Fibroblast of lung (primary cell): ENCODE results near the gene UTS2R. TPM values are rescaled to one million over a fixed set of nuclear protein-coding genes. Genes with fewer than 3 reads are reported as not detected.

Experiments used
- DNase-seq, 2 donors: peaks; one replicate each; pipeline versions ENCODE4 v3.0.0 to v3.0.0-alpha.2; 2010; ENCODE audit warnings: low read depth in 2 of 2
- H2AFZ ChIP-seq: 2 replicates; pipeline ENCODE4 v1.5.1; 2012; ENCODE audit warnings: low read length, control low read depth, inconsistent platforms
- H3K27ac ChIP-seq: 2 replicates; pipeline ENCODE4 v1.5.1; 2011; ENCODE audit warnings: low read length, control low read depth; ENCODE audit not compliant: insufficient read depth
- H3K27me3 ChIP-seq: 2 replicates; pipeline ENCODE4 v1.5.1; 2011; ENCODE audit warnings: mild to moderate bottlenecking, low read length; ENCODE audit not compliant: control insufficient read depth, insufficient read depth
- H3K36me3 ChIP-seq: 2 replicates; pipeline ENCODE4 v1.5.1; 2011; ENCODE audit warnings: low read length; ENCODE audit not compliant: control insufficient read depth, insufficient read depth
- H3K4me1 ChIP-seq: 2 replicates; pipeline ENCODE4 v1.5.1; 2011; ENCODE audit warnings: low read length; ENCODE audit not compliant: control insufficient read depth, insufficient read depth; ENCODE audit errors: extremely low read depth
- H3K4me2 ChIP-seq: 2 replicates; pipeline ENCODE4 v1.5.1; 2011; ENCODE audit warnings: low read length, control low read depth; ENCODE audit not compliant: insufficient read depth; ENCODE audit errors: extremely low read depth
- H3K4me3 ChIP-seq, 4 experiments: fragments of 200-600 bp in 1 of 4; sonication (generic) in 1 of 4; replicated peaks in 1 of 4; 2 replicates each; pipeline ENCODE4 v1.5.1; 2011 to 2016; ENCODE audit warnings: low read length in 4 of 4, low read depth in 3 of 4, mild to moderate bottlenecking in 3 of 4, control low read depth in 2 of 4, inconsistent platforms in 1 of 4, mixed read lengths in 1 of 4; ENCODE audit not compliant: insufficient read depth in 1 of 4; ENCODE audit errors: control extremely low read depth in 1 of 4
- H3K79me2 ChIP-seq: 2 replicates; pipeline ENCODE4 v1.5.1; 2012; ENCODE audit warnings: mild to moderate bottlenecking, low read length, inconsistent platforms; ENCODE audit not compliant: control insufficient read depth, insufficient read depth
- H3K9ac ChIP-seq: 2 replicates; pipeline ENCODE4 v1.5.1; 2011; ENCODE audit warnings: mild to moderate bottlenecking, low read length, control low read depth; ENCODE audit not compliant: insufficient read depth
- H3K9me3 ChIP-seq: 2 replicates; pipeline ENCODE4 v1.5.1; 2012; ENCODE audit warnings: low read depth, low read length; ENCODE audit not compliant: control insufficient read depth, insufficient read depth
- H4K20me1 ChIP-seq: 2 replicates; pipeline ENCODE4 v1.5.1; 2011; ENCODE audit warnings: low read length; ENCODE audit not compliant: control insufficient read depth, insufficient read depth; ENCODE audit errors: extremely low read depth
- EZH2 ChIP-seq: IDR thresholded peaks from 2 replicates; pipeline ENCODE4 v1.5.1; 2012; ENCODE audit warnings: low read length, control low read depth, mild to moderate bottlenecking; ENCODE audit errors: missing control alignments
- polyA plus RNA-seq, 2 donors: library from polyadenylated mRNA; depleted of rRNA in 1 of 2; stranded (reverse) in 1 of 2; unstranded in 1 of 2; fragments of >200 nt; gene quantifications; 2 replicates each; pipeline ENCODE4 v1.2.1, GENCODE V29; 2011 to 2012; ENCODE audit warnings: missing spikeins in 1 of 2
- total RNA-seq: library from RNA; depleted of rRNA; stranded (reverse); fragments of >200 nt; gene quantifications from 2 replicates; pipeline ENCODE4 v1.2.1, GENCODE V29; 2014
- TF ChIP-seq, protein P1 (sequence below), 2 donors: IDR thresholded peaks in 1 of 2; conservative IDR thresholded peaks in 1 of 2; 1 replicate in 1 of 2; 2 replicates in 1 of 2; pipeline ENCODE4 v1.5.1; 2011 to 2012; ENCODE audit warnings: low read length in 2 of 2, control low read depth in 1 of 2, inconsistent platforms in 1 of 2, low read depth in 1 of 2, mild to moderate bottlenecking in 1 of 2

Gene UTS2R
- total and polyA plus RNA-seq, 2 donors (not counting 1 experiment from before 2014, with no cell fraction given), result not detected

DNA sequence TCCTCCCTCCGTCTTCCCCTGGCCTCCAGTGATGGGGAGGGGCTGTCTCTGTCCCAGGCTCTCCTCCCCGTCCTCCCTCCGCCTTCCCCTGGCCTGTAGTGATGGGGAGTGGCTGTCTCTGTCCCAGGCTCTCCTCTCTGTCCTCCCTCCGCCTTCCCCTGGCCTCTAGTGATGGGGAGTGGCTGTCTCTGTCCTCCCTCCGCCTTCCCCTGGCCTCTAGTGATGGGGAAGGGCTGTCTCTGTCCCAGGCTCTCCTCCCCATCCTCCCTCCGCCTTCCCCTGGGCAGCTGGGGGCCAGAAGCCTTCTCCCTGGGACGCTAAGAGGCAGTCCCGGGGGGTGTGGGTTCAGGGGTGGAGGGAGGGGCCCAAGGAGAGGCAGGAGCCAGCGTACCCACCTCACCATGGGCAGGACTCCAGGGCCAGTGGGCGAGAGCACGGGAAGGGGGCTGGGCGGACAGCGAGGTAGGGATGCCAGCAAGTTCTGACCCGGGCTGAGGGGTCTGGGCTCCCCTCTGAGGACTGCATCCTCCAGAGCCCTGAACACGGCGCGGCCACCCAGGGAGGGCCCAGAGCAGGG, 14.8 kb downstream of the UTS2R start:
- Histone ChIP-seq H3K4me2 (no peak overlapping the region), H3K27me3 (peaks cover 17% of the 10 kb centered on the region), H3K4me1 (no peaks in the 10 kb centered on the region), H3K36me3 (no peaks in the 10 kb centered on the region), H3K27ac (no peak overlapping the region), H4K20me1 (no peaks in the 10 kb centered on the region), H3K4me3 (no peak overlapping the region), H3K9ac (no peak overlapping the region), H2AFZ (no peak overlapping the region), H3K79me2 (no peaks in the 10 kb centered on the region), H3K9me3 (no peaks in the 10 kb centered on the region)
- peak in 1 of 2 donors; percentile 36 for DNase-seq
- TF ChIP-seq, protein P1, sequence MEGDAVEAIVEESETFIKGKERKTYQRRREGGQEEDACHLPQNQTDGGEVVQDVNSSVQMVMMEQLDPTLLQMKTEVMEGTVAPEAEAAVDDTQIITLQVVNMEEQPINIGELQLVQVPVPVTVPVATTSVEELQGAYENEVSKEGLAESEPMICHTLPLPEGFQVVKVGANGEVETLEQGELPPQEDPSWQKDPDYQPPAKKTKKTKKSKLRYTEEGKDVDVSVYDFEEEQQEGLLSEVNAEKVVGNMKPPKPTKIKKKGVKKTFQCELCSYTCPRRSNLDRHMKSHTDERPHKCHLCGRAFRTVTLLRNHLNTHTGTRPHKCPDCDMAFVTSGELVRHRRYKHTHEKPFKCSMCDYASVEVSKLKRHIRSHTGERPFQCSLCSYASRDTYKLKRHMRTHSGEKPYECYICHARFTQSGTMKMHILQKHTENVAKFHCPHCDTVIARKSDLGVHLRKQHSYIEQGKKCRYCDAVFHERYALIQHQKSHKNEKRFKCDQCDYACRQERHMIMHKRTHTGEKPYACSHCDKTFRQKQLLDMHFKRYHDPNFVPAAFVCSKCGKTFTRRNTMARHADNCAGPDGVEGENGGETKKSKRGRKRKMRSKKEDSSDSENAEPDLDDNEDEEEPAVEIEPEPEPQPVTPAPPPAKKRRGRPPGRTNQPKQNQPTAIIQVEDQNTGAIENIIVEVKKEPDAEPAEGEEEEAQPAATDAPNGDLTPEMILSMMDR (conservative IDR thresholded peaks at IDR 0.05 in 1 of 2, IDR thresholded peaks at IDR 0.05 in 1 of 2; ENCODE audit: low read depth in 1 of 2, low read length in 2 of 2), result no peak
- TF ChIP-seq EZH2, result peak; percentile 13

DNA sequence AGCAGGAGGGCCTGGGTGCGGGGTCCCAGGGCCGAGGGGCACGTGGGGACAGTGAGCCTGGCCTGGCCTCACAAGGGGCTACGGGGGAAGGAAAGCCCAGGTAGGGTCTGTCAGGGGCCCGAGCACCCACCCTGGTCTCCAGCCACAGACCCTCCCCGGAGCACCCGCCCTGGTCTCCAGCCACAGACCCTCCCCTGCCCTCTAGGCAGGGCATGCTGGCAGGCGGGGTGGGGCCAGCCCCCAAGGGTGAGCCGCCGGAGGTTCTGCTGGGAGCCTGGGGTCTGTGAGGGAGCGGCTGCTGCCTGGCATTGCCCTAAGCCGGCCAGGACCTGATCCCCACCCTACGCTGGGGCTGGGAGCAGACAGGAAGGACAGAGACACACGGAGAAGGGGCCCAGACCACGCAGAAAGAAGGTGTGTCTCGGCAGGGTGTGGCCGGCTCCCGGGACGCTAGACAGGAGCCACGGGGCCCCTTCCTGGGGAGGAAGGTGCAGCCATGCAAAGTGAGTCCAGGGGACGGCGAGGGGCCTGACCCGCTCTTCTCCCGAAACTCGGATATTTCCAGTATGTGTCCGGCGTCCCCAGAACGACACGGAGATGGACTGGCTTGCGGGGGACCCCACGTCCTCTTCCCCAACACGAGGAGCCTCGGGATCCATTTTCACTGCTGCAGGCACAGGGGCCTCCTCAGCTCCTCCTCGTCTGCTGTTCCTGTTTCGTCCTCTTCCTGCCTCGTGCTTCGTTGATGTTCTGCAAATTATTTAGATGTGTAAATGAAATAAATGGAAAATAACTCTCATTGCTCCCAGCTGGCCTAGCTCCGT, 15.5 kb downstream of the UTS2R start:
- Histone ChIP-seq H4K20me1 (no peaks in the 10 kb centered on the region), H3K79me2 (no peaks in the 10 kb centered on the region), H2AFZ (no peak overlapping the region), H3K9me3 (no peaks in the 10 kb centered on the region), H3K27me3 (peaks cover 17% of the 10 kb centered on the region), H3K4me3 (no peak overlapping the region), H3K27ac (no peak overlapping the region), H3K9ac (no peak overlapping the region), H3K36me3 (no peaks in the 10 kb centered on the region), H3K4me2 (no peak overlapping the region), H3K4me1 (no peaks in the 10 kb centered on the region)
- DNase-seq, result no peak
- TF ChIP-seq, protein P1 (conservative IDR thresholded peaks at IDR 0.05 in 1 of 2, IDR thresholded peaks at IDR 0.05 in 1 of 2; ENCODE audit: low read depth in 1 of 2, low read length in 2 of 2), result no peak
- TF ChIP-seq EZH2, result no peak

DNA sequence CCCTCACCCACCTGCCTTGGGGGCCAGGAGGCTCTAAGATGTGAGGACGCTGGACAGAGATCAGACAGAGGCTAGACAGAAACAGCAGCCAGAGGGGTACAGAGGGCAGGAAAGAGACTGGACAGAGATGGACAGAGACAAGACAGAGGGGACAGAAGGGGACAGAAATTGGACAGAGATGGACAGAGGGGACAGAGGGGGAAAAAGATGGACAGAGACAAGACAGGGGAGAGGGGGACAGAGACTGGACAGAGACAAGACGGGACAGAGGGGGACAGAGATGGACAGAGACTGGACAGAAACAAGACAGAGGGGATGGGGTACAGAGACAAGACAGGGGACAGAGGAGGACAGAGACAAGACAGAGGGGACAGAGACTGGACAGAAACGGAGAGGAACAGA, 16.1 kb downstream of the UTS2R start:
- H3K27ac ChIP-seq, result no peak overlapping the region
- no peaks in the 10 kb centered on the region for H3K79me2 ChIP-seq
- TF ChIP-seq, protein P1 (conservative IDR thresholded peaks at IDR 0.05 in 1 of 2, IDR thresholded peaks at IDR 0.05 in 1 of 2; ENCODE audit: low read depth in 1 of 2, low read length in 2 of 2), result no peak
- TF ChIP-seq EZH2, result no peak
- H3K4me2 ChIP-seq, result no peak overlapping the region
- H3K4me1 ChIP-seq, result no peaks in the 10 kb centered on the region
- H3K9me3 ChIP-seq, result no peaks in the 10 kb centered on the region
- H3K27me3 ChIP-seq, result peaks cover 17% of the 10 kb centered on the region
- H3K4me3 ChIP-seq, result no peak overlapping the region
- no peak overlapping the region for H3K9ac ChIP-seq
- DNase-seq, result no peak
- H2AFZ ChIP-seq, result no peak overlapping the region
- no peaks in the 10 kb centered on the region for H3K36me3 ChIP-seq
- H4K20me1 ChIP-seq, result no peaks in the 10 kb centered on the region
